Fibroblast of skin of back (primary cell): ENCODE results near the gene MRTFA.
"Not testable (repeated sequence)": the region's sequence is repeated elsewhere in the genome, so short reads cannot be mapped to it uniquely, and the experiment has no call there.

ENCODE experiments used
- DNase-seq: peaks from one replicate; pipeline ENCODE4 v3.0.0-alpha.2; 2013

MRTFA gene

GRCh38 chr22:40626851-40627250 is 9.7 kb downstream of the MRTFA start:
- DNase-seq, result peak; percentile 68

- not testable (repeated sequence) for DNase-seq
These were observed 10.7 kb downstream of the MRTFA start for GRCh38 chr22:40625794-40626193.

- not testable (repeated sequence) for DNase-seq
These were observed 11.2 kb downstream of the MRTFA start for GRCh38 chr22:40625281-40625680.

- DNase-seq, result no peak
These were observed 11.7 kb downstream of the MRTFA start for GRCh38 chr22:40624770-40625169.

- DNase-seq, result no peak
These were observed 15.0 kb downstream of the MRTFA start for GRCh38 chr22:40621309-40622151.

- peak; percentile 83 for DNase-seq
These were observed 16.0 kb downstream of the MRTFA start for GRCh38 chr22:40620464-40621046.

GRCh38 chr22:40618400-40618799 is 18.1 kb downstream of the MRTFA start:
- no peak for DNase-seq

- DNase-seq, result no peak
These were observed 19.9 kb downstream of the MRTFA start for GRCh38 chr22:40616578-40616977.

- DNase-seq, result no peak
These were observed 23.5 kb downstream of the MRTFA start for GRCh38 chr22:40613067-40613466.

GRCh38 chr22:40612291-40612751 is 24.2 kb downstream of the MRTFA start:
- DNase-seq, result no peak

GRCh38 chr22:40611606-40612005 is 24.9 kb downstream of the MRTFA start:
- no peak for DNase-seq

GRCh38 chr22:40610329-40610850 is 26.1 kb downstream of the MRTFA start:
- DNase-seq, result no peak

- peak; percentile 43 for DNase-seq
These were observed 27.3 kb downstream of the MRTFA start for GRCh38 chr22:40609216-40609615.

- DNase-seq, result no peak
These were observed 29.0 kb downstream of the MRTFA start for GRCh38 chr22:40607506-40607905.

- no peak for DNase-seq
These were observed 30.2 kb downstream of the MRTFA start for GRCh38 chr22:40606306-40606705.

GRCh38 chr22:40605761-40606160 is 30.8 kb downstream of the MRTFA start:
- peak; percentile 66 for DNase-seq

GRCh38 chr22:40603088-40603605 is 33.4 kb downstream of the MRTFA start:
- DNase-seq, result peak; percentile 78

GRCh38 chr22:40602231-40602630 is 34.3 kb downstream of the MRTFA start:
- no peak for DNase-seq

- DNase-seq, result no peak
These were observed 36.8 kb downstream of the MRTFA start for GRCh38 chr22:40599731-40600130.

- DNase-seq, result not testable (repeated sequence)
These were observed 37.8 kb downstream of the MRTFA start for GRCh38 chr22:40598712-40599111.

GRCh38 chr22:40597526-40598430 is 38.7 kb downstream of the MRTFA start:
- DNase-seq, result peak; percentile 41

- DNase-seq, result no peak
These were observed 40.9 kb downstream of the MRTFA start for GRCh38 chr22:40595497-40596234.
